Mucosa of descending colon (tissue), 3 donors: Measurements from ENCODE around the gene SEMA6C. TPM values are rescaled to one million over a fixed set of nuclear protein-coding genes. Genes with fewer than 3 reads are reported as not detected.
A peak's percentile ranks its signal among the peaks of the same experiment; 100 is the strongest.

Source experiments
- ATAC-seq: fragments of 200-7000 bp; cut with Tn5 transposase; one replicate; pipeline ENCODE4 v1.9.1; 2020; ENCODE audit warnings: mild to moderate bottlenecking, moderate library complexity
- DNase-seq, 3 donors: peaks; one replicate each; pipeline ENCODE4 v3.0.0-alpha.2; 2020
- H3K36me3 ChIP-seq: fragments of 200-600 bp; one replicate; pipeline ENCODE4 v1.8.0; 2021; ENCODE audit warnings: low read depth, mild to moderate bottlenecking
- H3K4me1 ChIP-seq: fragments of 200-600 bp; one replicate; pipeline ENCODE4 v1.8.0; 2021; ENCODE audit warnings: low read depth, mild to moderate bottlenecking
- H3K4me3 ChIP-seq: fragments of 200-600 bp; one replicate; pipeline ENCODE4 v1.8.0; 2021; ENCODE audit warnings: mild to moderate bottlenecking
- H3K9me3 ChIP-seq: fragments of 200-600 bp; one replicate; pipeline ENCODE4 v1.8.0; 2021; ENCODE audit warnings: mild to moderate bottlenecking
- CTCF ChIP-seq: fragments of 200-600 bp; IDR thresholded peaks from one replicate; pipeline ENCODE4 v1.8.0; 2022; ENCODE audit warnings: antibody characterized with exemption, mild to moderate bottlenecking
- intact Hi-C, 2 donors: fragments of 100-400 bp; cut with DNase I in 1 of 2; cut with micrococcal nuclease in 1 of 2; formaldehyde crosslinking; loops; one replicate each; pipeline versions ENCODE4 v1.11.0 to v1.11.1; 2022; cut with DNase I, micrococcal nuclease
- total RNA-seq, 3 donors: library from RNA; stranded (reverse); fragmentation: NEBNext Ultra II Directional in 2 of 3; extraction: Animal tissue kit (Norgen Biotek cat#: 25700) in 2 of 3; gene quantifications; one replicate each; pipeline versions ENCODE4 v1.2.1 to v1.2.4, GENCODE V29; 2021 to 2023
- donor health status: DM: no; HTN: no; CAD: no; lungs with moderate emphysema.
- donor health status: DM: no; HTN: no; CAD: no.
- donor health status: DM: no; HTN: yes; CAD: no.

Gene SEMA6C
- total RNA-seq, 3 donors from 2014 or later, result 1.9 to 9.3 (median 4.3) TPM

GRCh38 chr1:151145304-151146071 lies 943 bp downstream of the SEMA6C start:
- Histone ChIP-seq H3K9me3 (no peaks in the 10 kb centered on the region), H3K4me1 (peaks cover 11% of the 10 kb centered on the region), H3K36me3 (no peaks in the 10 kb centered on the region), H3K4me3 (no peak overlapping the region)
- DNase-seq, result no peak
- TF ChIP-seq CTCF, result no peak
- intact Hi-C loops, result no loop called here
- ATAC-seq, result peak; percentile 25

GRCh38 chr1:151144474-151145303 lies 1.7 kb downstream of the SEMA6C start:
- Histone ChIP-seq H3K36me3 (no peaks in the 10 kb centered on the region), H3K9me3 (no peaks in the 10 kb centered on the region), H3K4me1 (peaks cover 11% of the 10 kb centered on the region), H3K4me3 (no peak overlapping the region)
- DNase-seq, result no peak
- ATAC-seq, result no peak
- intact Hi-C loops, result no loop called here
- TF ChIP-seq CTCF, result no peak

- H3K4me1 ChIP-seq, result peaks cover 11% of the 10 kb centered on the region
- no peak for DNase-seq
- no peak for TF ChIP-seq CTCF
Observed at GRCh38 chr1:151143986-151144385, 2.4 kb downstream of the SEMA6C start.

GRCh38 chr1:151143057-151143435 lies 3.4 kb downstream of the SEMA6C start:
- Histone ChIP-seq H3K36me3 (no peaks in the 10 kb centered on the region), H3K4me3 (no peak overlapping the region), H3K9me3 (no peaks in the 10 kb centered on the region), H3K4me1 (peaks cover 11% of the 10 kb centered on the region)
- TF ChIP-seq CTCF, result no peak
- ATAC-seq, result no peak
- DNase-seq, result no peak
- intact Hi-C loops, result no loop called here

More at GRCh38 chr1:151143986-151144385, 2.4 kb downstream of the SEMA6C start:
- H3K9me3 ChIP-seq, result no peaks in the 10 kb centered on the region
- no peak for ATAC-seq
- no peak overlapping the region for H3K4me3 ChIP-seq
- H3K36me3 ChIP-seq, result no peaks in the 10 kb centered on the region
- intact Hi-C loops, result no loop called here

GRCh38 chr1:151142411-151143056 lies 3.9 kb downstream of the SEMA6C start:
- DNase-seq (no peak), ATAC-seq (no peak)
- Histone ChIP-seq H3K9me3 (no peaks in the 10 kb centered on the region), H3K36me3 (no peaks in the 10 kb centered on the region), H3K4me1 (peaks cover 11% of the 10 kb centered on the region), H3K4me3 (no peak overlapping the region)
- intact Hi-C loops, result no loop called here
- no peak for TF ChIP-seq CTCF
